ENCODE measurements around the gene HTR1E. TPM values are rescaled to one million over a fixed set of nuclear protein-coding genes. Genes with fewer than 3 reads are reported as not detected.
A peak's percentile ranks its signal among the peaks of the same experiment; 100 is the strongest.
"Not testable (repeated sequence)": the region's sequence is repeated elsewhere in the genome, so short reads cannot be mapped to it uniquely, and the experiment has no call there.

HTR1E gene, protein sequence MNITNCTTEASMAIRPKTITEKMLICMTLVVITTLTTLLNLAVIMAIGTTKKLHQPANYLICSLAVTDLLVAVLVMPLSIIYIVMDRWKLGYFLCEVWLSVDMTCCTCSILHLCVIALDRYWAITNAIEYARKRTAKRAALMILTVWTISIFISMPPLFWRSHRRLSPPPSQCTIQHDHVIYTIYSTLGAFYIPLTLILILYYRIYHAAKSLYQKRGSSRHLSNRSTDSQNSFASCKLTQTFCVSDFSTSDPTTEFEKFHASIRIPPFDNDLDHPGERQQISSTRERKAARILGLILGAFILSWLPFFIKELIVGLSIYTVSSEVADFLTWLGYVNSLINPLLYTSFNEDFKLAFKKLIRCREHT
- polyA plus RNA-seq, result not detected

DNA sequence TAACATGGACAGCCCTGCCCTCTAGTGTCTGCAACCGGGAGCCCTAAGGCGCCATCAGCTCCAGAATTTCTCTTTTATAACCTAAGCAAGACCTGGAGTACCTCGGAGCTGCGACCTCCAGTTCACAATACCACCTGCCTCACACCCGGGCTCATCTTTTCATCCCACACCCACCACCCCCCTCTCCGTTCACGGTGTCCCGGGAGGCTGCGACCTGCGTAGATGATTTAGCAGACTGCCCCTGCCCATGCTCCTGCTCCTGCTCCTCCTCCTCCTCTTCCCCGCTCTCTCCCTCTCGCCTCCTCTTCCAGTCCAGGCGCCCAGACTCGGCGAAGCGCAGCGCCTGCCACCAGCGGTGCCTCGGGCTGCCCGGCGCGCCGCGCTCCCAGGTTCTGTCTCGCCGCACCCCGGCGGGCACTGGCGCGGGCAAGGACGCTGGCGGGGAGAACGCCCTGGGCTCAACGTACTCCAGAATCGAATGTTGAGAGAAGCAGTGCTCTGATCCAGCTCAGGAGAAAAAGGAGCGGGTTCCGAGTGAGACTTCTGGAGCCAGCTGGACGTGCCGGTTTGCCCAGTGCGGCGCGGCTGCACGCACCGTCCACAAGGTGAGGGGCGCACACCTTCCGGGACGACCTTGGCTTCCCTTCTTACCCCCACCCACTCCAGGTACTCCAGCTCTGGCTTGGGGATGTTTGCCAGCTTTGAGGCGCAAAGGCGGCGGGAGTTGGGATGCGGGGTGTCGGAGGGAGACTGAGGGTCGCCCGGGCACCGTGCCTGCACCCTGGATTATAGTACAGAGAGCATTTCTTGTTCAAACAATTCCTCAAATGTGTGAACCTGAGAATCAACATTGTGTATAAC is at the start of gene HTR1E:
Gene HTR1E (plus strand): TSS at position 310 of the 861 bp plus-strand sequence. CDS start 77,807 bp downstream, outside the sequence.
- Mint-ChIP-seq H3K9me3 (peaks cover 0 to 10% (median 0%) of the 10 kb centered on the region in 6 donors), H3K4me1 (no peaks in the 10 kb centered on the region), H3K36me3 (no peaks in the 10 kb centered on the region), H3K4me3 (no peak within 1 kb of the TSS), H3K27me3 (ENCODE audit: low read depth in 3 of 3) (peaks cover 3 to 10% (median 6%) of the 10 kb centered on the region in 3 donors), H3K27ac (no peak within 1 kb of the TSS)
- DNase-seq, result no peak

DNA sequence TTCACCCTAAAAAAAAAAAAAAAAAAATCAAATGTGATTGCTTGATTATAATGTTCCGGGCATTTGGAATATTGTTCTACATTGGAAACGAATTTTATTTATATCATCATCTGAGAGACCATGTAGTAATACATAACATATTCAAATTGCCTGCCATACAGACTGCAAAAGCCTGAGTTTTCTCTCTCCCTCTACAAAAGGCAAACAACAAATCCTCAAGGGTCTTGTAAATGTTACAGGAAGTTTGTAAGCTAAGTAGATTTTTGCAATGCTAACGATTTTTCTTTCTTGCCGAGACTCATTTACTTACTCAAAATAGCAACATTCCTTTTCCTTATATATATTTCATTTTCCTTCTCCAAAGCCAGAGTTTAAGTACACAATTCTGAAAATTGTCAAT is 49.0 kb upstream of the HTR1E start:
- H3K36me3 Mint-ChIP-seq, result no peaks in the 10 kb centered on the region
- peaks cover 2 to 46% (median 7%) of the 10 kb centered on the region in 6 donors for H3K9me3 Mint-ChIP-seq
- H3K27ac Mint-ChIP-seq, result no peak overlapping the region
- H3K4me1 Mint-ChIP-seq, result no peaks in the 10 kb centered on the region
- H3K27me3 Mint-ChIP-seq (ENCODE audit: low read depth in 3 of 3), result no peaks in the 10 kb centered on the region
- DNase-seq, result no peak
- H3K4me3 Mint-ChIP-seq, result no peak overlapping the region

GRCh38 chr6:86897265-86897664 is 40.1 kb upstream of the HTR1E start:
- DNase-seq; H3K36me3 Mint-ChIP-seq; H3K4me3 Mint-ChIP-seq; H3K27ac Mint-ChIP-seq; H3K27me3 Mint-ChIP-seq (ENCODE audit: low read depth in 3 of 3); H3K4me1 Mint-ChIP-seq: not testable (repeated sequence)
- H3K9me3 Mint-ChIP-seq, result peaks cover 7 to 24% (median 17%) of the 10 kb centered on the region in 6 donors

GRCh38 chr6:86913795-86914194 is 23.5 kb upstream of the HTR1E start:
- Mint-ChIP-seq H3K9me3 (peaks cover 0 to 12% (median 6%) of the 10 kb centered on the region in 6 donors), H3K27ac (no peak overlapping the region), H3K27me3 (ENCODE audit: low read depth in 3 of 3) (peaks cover 0 to 2% (median 0%) of the 10 kb centered on the region in 3 donors), H3K36me3 (no peaks in the 10 kb centered on the region), H3K4me1 (no peaks in the 10 kb centered on the region), H3K4me3 (no peak overlapping the region)
- no peak for DNase-seq

DNA sequence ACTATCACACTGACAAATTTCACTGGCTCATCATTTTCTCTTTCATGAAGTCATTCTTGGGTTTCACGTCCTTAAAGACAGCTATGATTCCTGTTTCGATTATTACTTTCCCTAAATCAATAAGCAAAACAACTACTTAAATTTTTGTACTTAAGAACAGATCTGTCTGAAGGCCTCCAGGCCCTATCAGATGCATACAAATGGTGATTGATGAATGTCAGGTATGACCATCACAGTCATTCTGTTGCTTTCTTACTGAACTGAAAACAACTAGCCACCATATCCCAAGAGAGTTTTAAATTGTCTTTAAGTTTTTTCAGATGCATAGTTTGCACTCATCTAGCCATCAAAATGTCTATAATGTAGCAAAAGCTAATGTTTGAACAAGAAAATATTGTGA is 20.9 kb upstream of the HTR1E start:
- DNase-seq, result no peak
- no peak overlapping the region for H3K4me3 Mint-ChIP-seq
- H3K4me1 Mint-ChIP-seq, result no peaks in the 10 kb centered on the region
- no peak overlapping the region for H3K27ac Mint-ChIP-seq
- no peaks in the 10 kb centered on the region for H3K36me3 Mint-ChIP-seq
- peaks cover 0 to 2% (median 0%) of the 10 kb centered on the region in 3 donors for H3K27me3 Mint-ChIP-seq (ENCODE audit: low read depth in 3 of 3)
- peaks cover 0 to 12% (median 5%) of the 10 kb centered on the region in 6 donors for H3K9me3 Mint-ChIP-seq

DNA sequence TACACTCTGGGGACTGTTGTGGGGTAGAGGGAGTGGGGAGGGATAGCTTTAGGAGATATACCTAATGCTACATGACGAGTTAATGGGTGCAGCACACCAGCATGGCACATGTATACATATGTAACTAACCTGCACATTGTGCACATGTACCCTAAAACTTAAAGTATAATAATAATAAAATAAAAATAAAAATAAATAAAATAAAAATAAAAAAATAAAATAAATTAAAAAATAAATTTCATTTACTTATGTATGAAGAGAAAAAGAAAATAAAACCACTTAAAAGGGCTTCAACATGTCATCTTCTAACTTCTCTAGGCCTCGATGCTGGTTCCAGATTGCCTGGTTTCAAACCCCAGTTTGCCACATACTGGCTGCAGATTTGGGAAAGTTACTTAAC is 10.2 kb upstream of the HTR1E start:
- not testable (repeated sequence) for H3K27me3 Mint-ChIP-seq (ENCODE audit: low read depth in 3 of 3); H3K36me3 Mint-ChIP-seq; H3K4me1 Mint-ChIP-seq; DNase-seq; H3K27ac Mint-ChIP-seq; H3K4me3 Mint-ChIP-seq
- peaks cover 0 to 11% (median 3%) of the 10 kb centered on the region in 6 donors for H3K9me3 Mint-ChIP-seq

GRCh38 chr6:86927859-86928258 is 9.5 kb upstream of the HTR1E start:
- H3K4me3 Mint-ChIP-seq; H3K9me3 Mint-ChIP-seq; H3K27me3 Mint-ChIP-seq (ENCODE audit: low read depth in 3 of 3); H3K4me1 Mint-ChIP-seq; H3K36me3 Mint-ChIP-seq; DNase-seq: not testable (repeated sequence)
- H3K27ac Mint-ChIP-seq, result peak overlapping the region in 1 of 6 donors; percentile 23

GRCh38 chr6:86934365-86934764 is 3.0 kb upstream of the HTR1E start:
- Mint-ChIP-seq H3K27ac (no peak overlapping the region), H3K4me3 (no peak overlapping the region), H3K4me1 (no peaks in the 10 kb centered on the region), H3K9me3 (peaks cover 0 to 10% (median 2%) of the 10 kb centered on the region in 6 donors), H3K27me3 (ENCODE audit: low read depth in 3 of 3) (peaks cover 0 to 8% (median 4%) of the 10 kb centered on the region in 3 donors), H3K36me3 (no peaks in the 10 kb centered on the region)
- DNase-seq, result no peak

- H3K4me1 Mint-ChIP-seq, result no peaks in the 10 kb centered on the region
- H3K4me3 Mint-ChIP-seq, result no peak overlapping the region
- H3K36me3 Mint-ChIP-seq, result no peaks in the 10 kb centered on the region
- H3K9me3 Mint-ChIP-seq, result peaks cover 0 to 10% (median 4%) of the 10 kb centered on the region in 6 donors
- H3K27ac Mint-ChIP-seq, result no peak overlapping the region
- no peak for DNase-seq
- peaks cover 3 to 10% (median 6%) of the 10 kb centered on the region in 3 donors for H3K27me3 Mint-ChIP-seq (ENCODE audit: low read depth in 3 of 3)
Measured at GRCh38 chr6:86936834-86937218, 502 bp upstream of the HTR1E start.

DNA sequence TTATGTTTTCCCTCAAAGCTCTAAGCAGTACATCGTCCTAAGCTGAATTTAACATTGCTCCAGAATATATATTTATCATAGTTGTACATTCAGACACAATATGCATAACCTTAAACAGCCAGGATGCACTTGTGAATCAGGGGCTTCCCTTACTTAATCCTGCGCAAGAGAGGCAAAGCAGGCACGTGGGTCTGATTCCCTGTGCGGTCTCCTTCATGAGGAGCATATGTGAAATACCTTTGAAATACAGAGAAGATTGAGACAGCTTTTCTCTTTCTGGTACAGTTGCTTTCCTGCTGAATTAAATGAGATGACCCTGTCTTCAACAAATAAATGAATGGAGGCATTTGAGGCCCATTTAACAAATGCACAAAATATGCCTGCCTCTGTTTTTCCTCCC is 1.5 kb downstream of the HTR1E start:
- peaks cover 0 to 10% (median 0%) of the 10 kb centered on the region in 6 donors for H3K9me3 Mint-ChIP-seq
- no peak overlapping the region for H3K27ac Mint-ChIP-seq
- no peak overlapping the region for H3K4me3 Mint-ChIP-seq
- no peak for DNase-seq
- no peaks in the 10 kb centered on the region for H3K36me3 Mint-ChIP-seq
- H3K27me3 Mint-ChIP-seq (ENCODE audit: low read depth in 3 of 3), result peaks cover 3 to 10% (median 6%) of the 10 kb centered on the region in 3 donors
- no peaks in the 10 kb centered on the region for H3K4me1 Mint-ChIP-seq

- H3K4me3 Mint-ChIP-seq, result no peak overlapping the region
- H3K27me3 Mint-ChIP-seq (ENCODE audit: low read depth in 3 of 3), result peaks cover 3 to 6% (median 4%) of the 10 kb centered on the region in 3 donors
- no peaks in the 10 kb centered on the region for H3K36me3 Mint-ChIP-seq
Measured at GRCh38 chr6:86941461-86941860, 4.1 kb downstream of the HTR1E start.

DNA sequence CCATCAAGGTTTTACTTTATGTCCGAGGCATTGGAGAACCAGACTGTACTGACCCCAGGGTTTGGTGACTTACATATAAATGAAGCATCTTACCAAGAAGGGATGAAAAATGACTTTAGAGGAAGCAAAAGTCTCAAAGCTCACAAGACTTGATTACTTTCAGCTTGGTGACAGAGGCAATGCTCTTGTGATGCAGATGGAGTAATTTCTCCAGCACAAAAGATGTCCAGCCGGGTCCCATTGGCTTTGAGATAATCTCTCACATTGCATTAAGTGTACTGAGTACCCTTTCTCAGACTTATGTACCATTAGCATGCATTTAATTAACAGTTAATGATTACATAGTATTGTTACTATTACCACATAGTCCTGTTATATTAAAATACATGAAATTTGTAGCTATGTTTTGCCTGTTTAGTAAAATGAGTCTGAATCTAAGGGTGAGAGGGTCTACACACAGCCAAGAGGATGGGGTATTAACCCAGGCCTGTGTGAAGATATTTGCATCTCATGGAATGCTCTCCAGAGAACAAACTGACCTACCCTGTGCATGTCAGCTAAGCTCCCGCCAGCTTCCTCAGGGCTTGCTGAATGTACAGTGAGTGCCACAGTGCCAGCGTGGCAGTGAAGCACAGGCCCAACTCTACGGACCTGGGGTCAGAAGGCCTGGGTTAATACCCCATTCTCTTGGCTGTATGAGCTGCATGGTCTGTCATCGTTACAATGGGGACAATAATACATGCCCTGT is 5.6 kb downstream of the HTR1E start:
- H3K27ac Mint-ChIP-seq, result no peak overlapping the region
- DNase-seq, result no peak
- no peak overlapping the region for H3K4me3 Mint-ChIP-seq
- no peaks in the 10 kb centered on the region for H3K36me3 Mint-ChIP-seq
- peaks cover 2 to 4% (median 3%) of the 10 kb centered on the region in 3 donors for H3K27me3 Mint-ChIP-seq (ENCODE audit: low read depth in 3 of 3)
- H3K4me1 Mint-ChIP-seq, result no peaks in the 10 kb centered on the region
- peaks cover 0 to 5% (median 0%) of the 10 kb centered on the region in 6 donors for H3K9me3 Mint-ChIP-seq

More at GRCh38 chr6:86941461-86941860, 4.1 kb downstream of the HTR1E start:
- Mint-ChIP-seq H3K9me3 (peaks cover 0 to 6% (median 0%) of the 10 kb centered on the region in 6 donors), H3K27ac (no peak overlapping the region), H3K4me1 (no peaks in the 10 kb centered on the region)
- no peak for DNase-seq

GRCh38 chr6:86943819-86944407 is 6.6 kb downstream of the HTR1E start:
- H3K27me3 Mint-ChIP-seq (ENCODE audit: low read depth in 3 of 3), result peaks cover 2 to 4% (median 3%) of the 10 kb centered on the region in 3 donors
- peaks cover 0 to 5% (median 0%) of the 10 kb centered on the region in 6 donors for H3K9me3 Mint-ChIP-seq
- H3K4me1 Mint-ChIP-seq, result no peaks in the 10 kb centered on the region
- no peak overlapping the region for H3K4me3 Mint-ChIP-seq
- no peak overlapping the region for H3K27ac Mint-ChIP-seq
- DNase-seq, result no peak
- no peaks in the 10 kb centered on the region for H3K36me3 Mint-ChIP-seq
